A549 treated with ZK216348 at 1 μM for 4 hours (cell line): ENCODE measurements around the gene SOCS3. TPM values are rescaled to one million over a fixed set of nuclear protein-coding genes. Genes with fewer than 3 reads are reported as not detected.

Experiments used
- total RNA-seq: library from RNA; stranded (reverse); fragments of 200-300 nt; extraction: Qiagen RNA extraction; gene quantifications from 5 replicates; pipeline ENCODE4 v1.2.3, GENCODE V29; 2022; ENCODE audit warnings: low read depth

Gene SOCS3, protein sequence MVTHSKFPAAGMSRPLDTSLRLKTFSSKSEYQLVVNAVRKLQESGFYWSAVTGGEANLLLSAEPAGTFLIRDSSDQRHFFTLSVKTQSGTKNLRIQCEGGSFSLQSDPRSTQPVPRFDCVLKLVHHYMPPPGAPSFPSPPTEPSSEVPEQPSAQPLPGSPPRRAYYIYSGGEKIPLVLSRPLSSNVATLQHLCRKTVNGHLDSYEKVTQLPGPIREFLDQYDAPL
- total RNA-seq, result 28.2 to 46.7 TPM (median 41.0 TPM) in 5 replicates

DNA sequence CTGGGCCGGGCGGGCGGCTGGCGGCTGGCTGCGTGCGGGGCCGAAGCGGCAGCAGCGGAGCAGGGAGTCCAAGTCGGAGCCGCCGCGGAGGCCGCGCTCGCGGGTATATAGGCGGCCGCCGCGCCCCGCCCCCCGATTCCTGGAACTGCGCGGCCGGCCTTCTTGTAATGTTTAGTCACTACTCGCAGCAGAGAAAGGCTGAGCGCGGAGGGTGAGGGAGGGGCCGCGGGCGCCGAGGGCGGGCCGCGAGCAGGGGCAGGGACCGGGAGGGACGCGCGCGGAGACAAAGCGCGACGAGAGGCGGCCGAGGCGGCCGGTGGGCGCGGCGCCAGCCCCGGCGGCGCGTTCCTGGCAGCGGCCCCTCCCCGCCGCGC is at the start of gene SOCS3:
Gene SOCS3 (minus strand): TSS at position 81 of the 374 bp plus-strand sequence. CDS start 982 bp downstream, outside the sequence.

DNA sequence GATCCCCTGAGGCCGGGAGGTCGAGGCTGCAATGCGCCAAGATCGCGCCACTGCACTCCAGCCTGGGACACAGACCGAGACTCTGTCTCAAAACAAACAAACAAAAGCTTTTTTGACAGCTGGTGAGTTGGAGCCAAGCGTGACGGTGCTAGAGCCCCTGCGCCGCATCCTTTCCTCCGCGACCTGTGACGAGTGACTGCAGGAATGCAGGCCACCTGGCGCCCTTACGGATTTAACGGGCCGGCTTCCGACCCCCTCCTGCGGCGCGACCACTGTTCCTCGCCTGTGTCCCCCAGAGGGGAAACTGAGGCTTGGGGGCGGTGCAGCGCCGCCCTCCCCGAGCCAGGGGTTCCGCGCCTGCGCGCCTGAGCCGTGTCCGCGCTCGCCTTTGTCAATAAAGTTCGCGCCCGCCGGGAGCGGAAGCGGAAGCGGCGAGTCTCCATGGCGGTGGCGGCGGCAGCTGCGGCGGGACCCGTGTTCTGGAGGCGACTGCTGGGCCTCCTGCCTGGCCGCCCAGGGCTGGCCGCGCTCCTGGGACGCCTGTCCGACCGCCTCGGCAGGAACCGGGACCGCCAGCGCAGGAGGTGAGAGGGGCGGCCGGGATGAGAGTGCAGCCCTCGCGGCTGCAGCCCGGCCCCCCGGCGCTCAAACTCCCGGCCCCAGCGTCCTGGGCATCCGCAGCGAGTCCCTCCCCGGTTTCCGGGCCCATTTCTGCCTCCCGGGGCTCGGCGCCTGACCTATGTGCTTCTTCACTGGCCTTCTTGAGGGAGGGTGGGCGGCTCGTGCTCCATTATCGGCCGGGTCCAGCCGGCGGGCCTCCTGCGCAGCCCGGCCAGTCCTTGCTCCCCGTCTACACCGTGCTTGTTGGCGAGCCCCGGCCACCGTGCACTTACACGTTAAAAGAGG is 18.6 kb upstream of the SOCS3 start, which contains the start of gene PGS1:
Gene PGS1 (plus strand): TSS at position 425 of the 906 bp plus-strand sequence. CDS start 17 bp downstream, at position 442.

Other genes starting within 250 kb of the SOCS3 start
- gene TMC6, start 231.3 kb downstream of the SOCS3 start, total RNA-seq, result 5.1 to 16.8 TPM (median 12.6 TPM) in 5 replicates
- 0.18 to 1.2 TPM (median 0.26 TPM) in 5 replicates for gene TMC8, start 229.3 kb downstream of the SOCS3 start, total RNA-seq
- gene C17orf99, start 213.7 kb downstream of the SOCS3 start, total RNA-seq, result not detected in 5 replicates
- 103 to 201 TPM (median 187 TPM) in 5 replicates for gene SYNGR2, start 191.5 kb downstream of the SOCS3 start, total RNA-seq
- 220 to 241 TPM (median 230 TPM) in 5 replicates for gene TK1, start 173.0 kb downstream of the SOCS3 start, total RNA-seq
- 38.2 to 46.2 TPM (median 41.3 TPM) in 5 replicates for gene AFMID, start 172.7 kb downstream of the SOCS3 start, total RNA-seq
- 93.1 to 109 TPM (median 98.8 TPM) in 5 replicates for gene BIRC5, start 145.8 kb downstream of the SOCS3 start, total RNA-seq
- not detected in 5 replicates for gene TMEM235, start 128.4 kb downstream of the SOCS3 start, total RNA-seq
- 15.1 to 29.9 TPM (median 28.6 TPM) in 5 replicates for gene PGS1, start 18.6 kb upstream of the SOCS3 start, total RNA-seq
- gene DNAH17, start 217.3 kb upstream of the SOCS3 start, total RNA-seq, result 0.98 to 1.4 TPM (median 1.1 TPM) in 5 replicates